Right lobe of liver (tissue), 6 donors: ENCODE results near the gene OPCML. TPM values are rescaled to one million over a fixed set of nuclear protein-coding genes. Genes with fewer than 3 reads are reported as not detected.

ENCODE experiments used
- ATAC-seq, 4 donors: fragments of 200-7000 bp; cut with Tn5 transposase; one replicate each; pipeline ENCODE4 v1.9.1; 2020; ENCODE audit warnings: mild to moderate bottlenecking in 4 of 4, moderate library complexity in 4 of 4
- DNase-seq, 3 donors: peaks; one replicate each; pipeline ENCODE4 v3.0.0-alpha.2; 2020
- H3K27ac ChIP-seq, 3 donors: fragments of 200-600 bp; one replicate each; pipeline ENCODE4 v1.8.0; 2022
- H3K27me3 ChIP-seq, 2 donors: fragments of 200-600 bp; one replicate each; pipeline ENCODE4 v1.8.0; 2022
- H3K36me3 ChIP-seq, 4 donors: fragments of 200-600 bp; sonication (generic) in 1 of 4; one replicate each; pipeline versions ENCODE4 v1.5.1 to v1.8.0; 2017 to 2022; ENCODE audit warnings: control low read depth in 1 of 4
- H3K4me1 ChIP-seq, 4 donors: fragments of 200-600 bp; sonication (generic) in 1 of 4; one replicate each; pipeline versions ENCODE4 v1.5.1 to v1.8.0; 2017 to 2022; ENCODE audit warnings: control low read depth in 1 of 4
- H3K4me3 ChIP-seq, 3 donors: fragments of 200-600 bp; one replicate each; pipeline ENCODE4 v1.8.0; 2022
- H3K9me3 ChIP-seq, 4 donors: fragments of 200-600 bp; sonication (generic) in 1 of 4; one replicate each; pipeline versions ENCODE4 v1.5.1 to v1.8.0; 2017 to 2022; ENCODE audit warnings: control low read depth in 1 of 4
- CTCF ChIP-seq, 4 donors: fragments of 200-600 bp in 3 of 4; fragments of 450-650 bp in 1 of 4; IDR thresholded peaks; one replicate each; pipeline versions ENCODE4 v1.5.1 to v1.8.0; 2016 to 2022; ENCODE audit warnings: antibody characterized with exemption in 4 of 4, mild to moderate bottlenecking in 2 of 4
- POLR2A ChIP-seq: fragments of 450-650 bp; IDR thresholded peaks from one replicate; pipeline ENCODE4 v1.6.1; 2017; ENCODE audit warnings: antibody characterized with exemption, mild to moderate bottlenecking
- WGBS: methylation state at CpG from one replicate; pipeline ENCODE4 v1.1.6; 2018; ENCODE audit warnings: low coverage, low lambda C conversion rate; ENCODE audit not compliant: insufficient coverage; ENCODE audit errors: missing lambda C conversion rate; 5-methylcytosine and 5-hydroxymethylcytosine counted together
- intact Hi-C, 2 donors: fragments of 100-400 bp; cut with DNase I; formaldehyde crosslinking; loops; one replicate each; pipeline versions ENCODE4 v1.11.2 to v1.14.1; 2022
- total RNA-seq, 6 experiments: library from RNA; depleted of rRNA in 2 of 6; stranded (reverse); fragments of >200 nt in 2 of 6; fragmentation: NEBNext Ultra II Directional in 3 of 6; extraction: Animal tissue kit (Norgen Biotek cat#: 25700) in 3 of 6; gene quantifications; one replicate each; pipeline versions ENCODE4 v1.1.0 to v1.2.4, GENCODE V29; 2016 to 2023
- donor health status: DM: no; HTN: yes; CAD: no.
- donor health status: DM: no; HTN: no; CAD: no.
- donor health status: DM: no; HTN: no; CAD: no.
- donor health status: DM: no; HTN: yes; CAD: no.
- donor health status: DM: no; HTN: yes; CAD: no.

Gene OPCML
- total RNA-seq, 6 experiments from 2014 or later = 0.11 TPM; not detected in 5

DNA sequence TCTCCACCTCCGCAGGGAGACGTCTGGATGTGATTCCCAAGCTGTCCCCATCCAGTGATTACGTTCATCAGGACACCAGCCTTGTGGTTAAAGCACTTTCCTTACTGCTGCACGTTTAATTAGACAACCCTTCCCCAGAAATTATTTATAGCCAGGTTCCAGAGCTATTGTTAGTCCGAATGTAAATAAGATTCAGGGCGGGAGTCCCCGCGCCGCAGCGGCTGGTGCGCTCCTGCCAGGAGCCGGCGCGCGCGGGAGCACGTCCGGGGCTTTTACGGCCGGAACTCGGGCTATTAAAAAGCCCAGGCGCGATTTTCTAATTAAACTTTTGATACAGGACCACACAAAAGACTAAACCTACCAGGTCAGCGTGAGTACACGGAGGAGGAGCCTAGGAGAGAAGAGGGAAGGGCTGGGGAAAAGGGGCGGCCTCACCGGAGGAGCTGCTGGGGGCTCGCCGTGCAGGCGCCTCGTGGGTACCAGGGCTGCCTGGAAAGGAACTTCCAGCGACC, 538.3 kb downstream of the OPCML start:
- intact Hi-C loops = no loop called here
- peaks cover 0 to 14% of the 10 kb centered on the region in 2 donors for H3K27me3 ChIP-seq
- H3K4me3 ChIP-seq = no peak overlapping the region
- DNase-seq = no peak
- H3K9me3 ChIP-seq = no peaks in the 10 kb centered on the region
- H3K27ac ChIP-seq = no peak overlapping the region
- H3K36me3 ChIP-seq = no peaks in the 10 kb centered on the region
- ATAC-seq = no peak
- no peaks in the 10 kb centered on the region for H3K4me1 ChIP-seq
- TF ChIP-seq CTCF (IDR thresholded peaks at IDR 0.05) = no peak
- TF ChIP-seq POLR2A = no peak
- WGBS = 5% methylated on average over 31 of the region's 32 CpGs

- ATAC-seq (peak in 2 of 4 donors; percentile 40 to 57), DNase-seq (no peak)
- TF ChIP-seq POLR2A (no peak), CTCF (IDR thresholded peaks at IDR 0.05) (peak in 3 of 4 donors; percentile 12 to 23 (median 15))
- intact Hi-C loops = no loop called here
- H3K27ac ChIP-seq = no peak overlapping the region
- peaks cover 0 to 14% of the 10 kb centered on the region in 2 donors for H3K27me3 ChIP-seq
- H3K36me3 ChIP-seq = no peaks in the 10 kb centered on the region
- WGBS = 27% methylated on average over 9 of the region's 15 CpGs
- no peaks in the 10 kb centered on the region for H3K4me1 ChIP-seq
- no peak overlapping the region for H3K4me3 ChIP-seq
- H3K9me3 ChIP-seq = no peaks in the 10 kb centered on the region
Observed at GRCh38 chr11:132992838-132993631, 539.3 kb downstream of the OPCML start.

GRCh38 chr11:132988411-132988810, 543.9 kb downstream of the OPCML start:
- intact Hi-C loops = no loop called here
- ATAC-seq (no peak), DNase-seq (no peak)
- Histone ChIP-seq H3K9me3 (no peaks in the 10 kb centered on the region), H3K27ac (no peak overlapping the region), H3K27me3 (no peaks in the 10 kb centered on the region), H3K36me3 (no peaks in the 10 kb centered on the region), H3K4me1 (no peaks in the 10 kb centered on the region), H3K4me3 (no peak overlapping the region)
- 72% methylated on average over 5 of the region's 5 CpGs for WGBS
- TF ChIP-seq POLR2A = no peak
- TF ChIP-seq CTCF (IDR thresholded peaks at IDR 0.05) = no peak

DNA sequence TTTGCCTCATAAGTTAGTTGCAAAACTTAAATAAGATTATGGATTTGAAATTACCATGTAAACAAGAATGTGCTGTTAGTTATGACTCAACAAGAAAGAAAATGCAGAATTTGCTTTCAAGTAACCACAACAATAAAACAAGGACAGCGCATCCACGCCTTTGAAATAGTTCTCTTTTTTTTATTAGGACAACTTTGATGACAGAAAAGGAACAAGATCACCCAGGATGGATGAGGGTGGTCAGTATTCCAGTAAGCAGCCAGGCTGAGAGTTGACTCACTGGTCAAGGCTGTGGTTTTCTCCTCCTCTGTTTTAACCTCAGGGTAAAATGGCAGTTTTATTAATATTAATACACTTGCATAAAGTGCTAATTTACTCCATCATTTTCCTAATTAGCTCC, 544.4 kb downstream of the OPCML start:
- Histone ChIP-seq H3K9me3 (no peaks in the 10 kb centered on the region), H3K4me3 (no peak overlapping the region), H3K27ac (no peak overlapping the region), H3K4me1 (no peaks in the 10 kb centered on the region), H3K36me3 (no peaks in the 10 kb centered on the region), H3K27me3 (no peaks in the 10 kb centered on the region)
- 9% methylated on average over 2 of the region's 2 CpGs for WGBS
- DNase-seq (no peak), ATAC-seq (no peak)
- TF ChIP-seq POLR2A = no peak
- TF ChIP-seq CTCF (IDR thresholded peaks at IDR 0.05) = no peak
- intact Hi-C loops = no loop called here
